ENCODE data around the gene ABCC4. TPM values are rescaled to one million over a fixed set of nuclear protein-coding genes. Genes with fewer than 3 reads are reported as not detected.

ABCC4 gene
- total and polyA plus RNA-seq, 2 donors from 2014 or later: 11.3 to 52.4 TPM

DNA sequence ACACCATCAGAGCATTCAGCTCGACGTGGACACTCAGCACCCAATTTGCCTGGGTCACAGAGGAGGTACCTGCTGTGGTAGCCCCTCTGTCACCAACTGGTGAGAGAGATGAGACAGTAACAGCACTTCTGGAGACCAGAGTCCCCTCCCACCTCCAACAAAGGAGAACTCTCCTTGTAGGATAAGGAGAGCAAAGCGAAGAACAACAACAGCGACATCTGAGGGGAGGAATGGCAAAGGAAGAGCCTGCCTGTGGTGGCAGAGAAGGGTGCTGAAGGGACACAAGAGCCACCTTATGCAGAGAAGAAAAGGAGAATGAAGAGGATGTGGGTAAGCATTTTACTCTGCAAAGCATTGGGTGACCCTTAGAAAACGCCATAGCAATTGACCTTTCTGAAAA, 167.8 kb downstream of the ABCC4 start:
- TF ChIP-seq, protein P1, sequence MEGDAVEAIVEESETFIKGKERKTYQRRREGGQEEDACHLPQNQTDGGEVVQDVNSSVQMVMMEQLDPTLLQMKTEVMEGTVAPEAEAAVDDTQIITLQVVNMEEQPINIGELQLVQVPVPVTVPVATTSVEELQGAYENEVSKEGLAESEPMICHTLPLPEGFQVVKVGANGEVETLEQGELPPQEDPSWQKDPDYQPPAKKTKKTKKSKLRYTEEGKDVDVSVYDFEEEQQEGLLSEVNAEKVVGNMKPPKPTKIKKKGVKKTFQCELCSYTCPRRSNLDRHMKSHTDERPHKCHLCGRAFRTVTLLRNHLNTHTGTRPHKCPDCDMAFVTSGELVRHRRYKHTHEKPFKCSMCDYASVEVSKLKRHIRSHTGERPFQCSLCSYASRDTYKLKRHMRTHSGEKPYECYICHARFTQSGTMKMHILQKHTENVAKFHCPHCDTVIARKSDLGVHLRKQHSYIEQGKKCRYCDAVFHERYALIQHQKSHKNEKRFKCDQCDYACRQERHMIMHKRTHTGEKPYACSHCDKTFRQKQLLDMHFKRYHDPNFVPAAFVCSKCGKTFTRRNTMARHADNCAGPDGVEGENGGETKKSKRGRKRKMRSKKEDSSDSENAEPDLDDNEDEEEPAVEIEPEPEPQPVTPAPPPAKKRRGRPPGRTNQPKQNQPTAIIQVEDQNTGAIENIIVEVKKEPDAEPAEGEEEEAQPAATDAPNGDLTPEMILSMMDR (IDR thresholded peaks at IDR 0.05; ENCODE audit: borderline replicate concordance, extremely low read depth, insufficient read depth): no peak
- Histone ChIP-seq H3K4me3 (ENCODE audit: low read length in 3 of 3) (no peak overlapping the region), H3K27ac (ENCODE audit: low read depth in 2 of 2, low read length in 2 of 2) (no peak overlapping the region), H3K36me3 (ENCODE audit: control insufficient read depth in 2 of 3, insufficient read depth in 3 of 3, low read length in 3 of 3) (no peaks in the 10 kb centered on the region), H3K27me3 (ENCODE audit: control insufficient read depth, insufficient read depth, low read length) (no peaks in the 10 kb centered on the region), H3K4me1 (ENCODE audit: control insufficient read depth in 2 of 3, insufficient read depth in 2 of 3, low read depth in 1 of 3, low read length in 3 of 3) (no peaks in the 10 kb centered on the region), H3K9me3 (ENCODE audit: control insufficient read depth in 2 of 3, insufficient read depth in 1 of 3, low read length in 3 of 3) (no peaks in the 10 kb centered on the region), H3K9ac (ENCODE audit: low read length in 3 of 3) (no peak overlapping the region)
- no peak for DNase-seq
- no peak for FAIRE-seq
- intact Hi-C loops (cut with DNase I): no loop called here

DNA sequence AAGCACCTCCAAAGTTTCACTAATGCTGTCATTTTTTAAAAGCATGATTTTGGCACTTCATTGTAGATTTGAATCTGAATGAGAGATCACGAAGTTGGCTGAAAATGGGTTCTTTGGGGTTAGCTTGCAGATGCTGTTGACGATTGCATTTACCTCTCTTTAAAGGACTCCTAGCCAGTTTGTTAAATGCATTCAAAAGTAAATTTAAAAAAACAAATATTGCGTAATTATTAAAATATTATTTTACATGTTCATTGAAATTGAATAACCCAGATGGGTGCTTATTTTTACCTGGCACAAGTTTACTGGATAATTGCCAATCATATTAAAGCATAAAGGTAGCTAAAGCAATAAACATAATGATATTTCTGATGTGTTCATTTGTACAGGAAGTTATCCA, 172.2 kb downstream of the ABCC4 start:
- no peak for FAIRE-seq

DNA sequence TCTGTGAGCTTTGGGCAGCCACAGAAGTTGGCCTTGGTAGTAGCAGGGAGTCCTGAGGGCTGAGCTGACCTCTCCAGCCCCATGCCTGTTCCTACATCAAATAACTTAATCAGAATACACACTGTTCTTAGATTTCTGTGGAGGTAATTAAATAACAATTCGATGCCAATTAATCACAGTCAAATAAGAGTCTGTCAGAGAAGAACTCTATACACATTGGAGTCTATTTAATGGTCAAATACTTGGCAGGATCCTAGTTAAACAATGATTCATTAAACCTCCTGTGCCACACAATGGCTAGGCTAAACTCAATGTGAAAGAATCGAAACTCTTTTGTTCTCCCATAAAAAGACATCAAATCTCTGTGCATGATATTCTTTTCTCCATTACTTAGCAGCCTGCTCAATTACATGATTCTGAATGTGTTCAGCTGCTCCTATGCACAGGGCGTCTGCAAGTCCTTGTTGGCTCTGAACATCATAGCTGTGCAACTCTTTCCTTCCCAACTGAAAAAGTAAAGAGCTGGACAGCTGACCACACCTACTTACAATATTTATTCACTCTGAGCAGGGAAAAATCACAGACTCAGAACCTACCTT, 173.1 kb downstream of the ABCC4 start:
- no peak overlapping the region for H3K27ac ChIP-seq (ENCODE audit: low read depth in 2 of 2, low read length in 2 of 2)
- H3K27me3 ChIP-seq (ENCODE audit: control insufficient read depth, insufficient read depth, low read length): no peaks in the 10 kb centered on the region
- intact Hi-C loops (cut with DNase I): no loop called here
- H3K4me1 ChIP-seq (ENCODE audit: control insufficient read depth in 2 of 3, insufficient read depth in 2 of 3, low read depth in 1 of 3, low read length in 3 of 3): no peaks in the 10 kb centered on the region
- no peaks in the 10 kb centered on the region for H3K9me3 ChIP-seq (ENCODE audit: control insufficient read depth in 2 of 3, insufficient read depth in 1 of 3, low read length in 3 of 3)
- H3K4me3 ChIP-seq (ENCODE audit: low read length in 3 of 3): no peak overlapping the region
- H3K9ac ChIP-seq (ENCODE audit: low read length in 3 of 3): no peak overlapping the region
- TF ChIP-seq, protein P1 (IDR thresholded peaks at IDR 0.05; ENCODE audit: borderline replicate concordance, extremely low read depth, insufficient read depth): no peak
- no peaks in the 10 kb centered on the region for H3K36me3 ChIP-seq (ENCODE audit: control insufficient read depth in 2 of 3, insufficient read depth in 3 of 3, low read length in 3 of 3)
- FAIRE-seq (no peak), DNase-seq (no peak)

More for the DNA sequence above, 172.2 kb downstream of the ABCC4 start:
- TF ChIP-seq, protein P1 (IDR thresholded peaks at IDR 0.05; ENCODE audit: borderline replicate concordance, extremely low read depth, insufficient read depth): no peak
- intact Hi-C loops (cut with DNase I): no loop called here
- no peaks in the 10 kb centered on the region for H3K9me3 ChIP-seq (ENCODE audit: control insufficient read depth in 2 of 3, insufficient read depth in 1 of 3, low read length in 3 of 3)
- H3K27me3 ChIP-seq (ENCODE audit: control insufficient read depth, insufficient read depth, low read length): no peaks in the 10 kb centered on the region
- H3K27ac ChIP-seq (ENCODE audit: low read depth in 2 of 2, low read length in 2 of 2): no peak overlapping the region
- no peak for DNase-seq
- H3K4me3 ChIP-seq (ENCODE audit: low read length in 3 of 3): no peak overlapping the region
- H3K4me1 ChIP-seq (ENCODE audit: control insufficient read depth in 2 of 3, insufficient read depth in 2 of 3, low read depth in 1 of 3, low read length in 3 of 3): no peaks in the 10 kb centered on the region
- H3K9ac ChIP-seq (ENCODE audit: low read length in 3 of 3): no peak overlapping the region
- H3K36me3 ChIP-seq (ENCODE audit: control insufficient read depth in 2 of 3, insufficient read depth in 3 of 3, low read length in 3 of 3): no peaks in the 10 kb centered on the region

DNA sequence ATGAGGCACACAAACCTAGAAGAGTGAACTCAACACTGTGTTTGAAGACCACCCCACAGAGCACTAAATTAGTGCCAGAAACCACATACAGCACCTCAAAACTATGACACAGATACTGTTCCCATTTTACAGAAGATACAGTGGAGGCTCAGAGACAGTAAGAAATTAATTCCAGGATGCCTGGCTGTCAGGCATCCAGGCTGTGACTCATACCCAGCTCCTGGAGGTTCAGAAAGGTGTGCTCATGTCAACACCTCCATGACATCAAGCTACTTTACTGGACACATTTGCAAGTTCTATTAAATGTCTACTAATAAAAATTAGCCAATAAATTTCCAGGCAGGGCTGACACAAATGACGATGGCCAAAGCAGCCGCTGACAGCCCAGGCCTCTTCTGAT, 176.3 kb downstream of the ABCC4 start:
- Histone ChIP-seq H3K9ac (ENCODE audit: low read length in 3 of 3) (no peak overlapping the region), H3K27me3 (ENCODE audit: control insufficient read depth, insufficient read depth, low read length) (no peaks in the 10 kb centered on the region), H3K4me3 (ENCODE audit: low read length in 3 of 3) (no peak overlapping the region), H3K9me3 (ENCODE audit: control insufficient read depth in 2 of 3, insufficient read depth in 1 of 3, low read length in 3 of 3) (no peaks in the 10 kb centered on the region), H3K36me3 (ENCODE audit: control insufficient read depth in 2 of 3, insufficient read depth in 3 of 3, low read length in 3 of 3) (peaks cover 0 to 3% (median 0%) of the 10 kb centered on the region in 3 donors), H3K27ac (ENCODE audit: low read depth in 2 of 2, low read length in 2 of 2) (no peak overlapping the region), H3K4me1 (ENCODE audit: control insufficient read depth in 2 of 3, insufficient read depth in 2 of 3, low read depth in 1 of 3, low read length in 3 of 3) (no peaks in the 10 kb centered on the region)
- no peak for DNase-seq
- TF ChIP-seq, protein P1 (IDR thresholded peaks at IDR 0.05; ENCODE audit: borderline replicate concordance, extremely low read depth, insufficient read depth): no peak
- intact Hi-C loops (cut with DNase I): no loop called here
- FAIRE-seq: no peak

Measured in kidney (tissue), 14 donors.